ENCODE measurements around the gene STK10. TPM values are rescaled to one million over a fixed set of nuclear protein-coding genes. Genes with fewer than 3 reads are reported as not detected.
A peak's percentile ranks its signal among the peaks of the same experiment; 100 is the strongest.

The STK10 gene
- polyA plus RNA-seq, 3 donors: 21.5 to 180 (median 47.4) TPM

- WGBS (ENCODE audit: insufficient coverage): 84% methylated on average over 5 of the region's 9 CpGs
- H3K36me3 Mint-ChIP-seq: peaks cover 55 to 63% of the 10 kb centered on the region in 2 donors
Observed at GRCh38 chr5:172160506-172160905, 27.5 kb downstream of the STK10 start.

GRCh38 chr5:172159016-172159415 is 29.0 kb downstream of the STK10 start:
- Histone ChIP-seq H3K4me1 (ENCODE audit: control insufficient read depth in 1 of 2, insufficient read depth in 2 of 2, low read length in 2 of 2) (peaks cover 34 to 67% of the 10 kb centered on the region in 2 donors), H3K9ac (ENCODE audit: insufficient read depth, low read length, poor library complexity, severe bottlenecking) (no peak overlapping the region), H3K4me3 (replicated peaks in 1 of 3; ENCODE audit: low read depth in 2 of 3, low read length in 3 of 3) (no peak overlapping the region), H3K27me3 (ENCODE audit: control insufficient read depth in 2 of 2, insufficient read depth in 2 of 2, low read length in 2 of 2) (no peaks in the 10 kb centered on the region), H4K20me1 (ENCODE audit: insufficient read depth, low read length) (peaks cover 93% of the 10 kb centered on the region), H2AFZ (ENCODE audit: insufficient read depth, low read depth, low read length, poor library complexity, severe bottlenecking) (no peak overlapping the region), H3K36me3 (replicated peaks in 1 of 2; ENCODE audit: control insufficient read depth in 1 of 2, insufficient read depth in 2 of 2, low read length in 2 of 2) (peaks cover 24 to 73% of the 10 kb centered on the region in 2 donors), H3K4me2 (replicated peaks; ENCODE audit: extremely low read depth, low read length, poor library complexity, severe bottlenecking) (no peak overlapping the region), H3K27ac (ENCODE audit: low read depth in 1 of 2, low read length in 2 of 2) (no peak overlapping the region), H3K9me3 (replicated peaks in 1 of 2; ENCODE audit: control insufficient read depth in 1 of 2, insufficient read depth in 1 of 2, low read length in 2 of 2) (no peaks in the 10 kb centered on the region), H3K79me2 (ENCODE audit: insufficient read depth, low read length) (peaks cover 100% of the 10 kb centered on the region)
- H3K9me3 Mint-ChIP-seq: peaks cover 0 to 2% (median 0%) of the 10 kb centered on the region in 7 donors
- no peak for DNase-seq
- H3K36me3 Mint-ChIP-seq: peaks cover 67 to 73% of the 10 kb centered on the region in 2 donors
- peak overlapping the region in 1 of 7 donors; percentile 52 for H3K27ac Mint-ChIP-seq
- intact Hi-C loops (cut with micrococcal nuclease): no loop called here
- WGBS (ENCODE audit: insufficient coverage): 98% methylated on average over 6 of the region's 8 CpGs
- TF ChIP-seq CTCF (IDR thresholded peaks at IDR 0.05): no peak
- peaks cover 0 to 5% (median 0%) of the 10 kb centered on the region in 3 donors for H3K27me3 Mint-ChIP-seq (ENCODE audit: low read depth in 3 of 3)
- no peak overlapping the region for H3K4me3 Mint-ChIP-seq
- H3K4me1 Mint-ChIP-seq: peaks cover 62% of the 10 kb centered on the region

More at GRCh38 chr5:172160506-172160905, 27.5 kb downstream of the STK10 start:
- no peak for DNase-seq
- Histone ChIP-seq H3K9ac (ENCODE audit: insufficient read depth, low read length, poor library complexity, severe bottlenecking) (no peak overlapping the region), H3K4me2 (replicated peaks; ENCODE audit: extremely low read depth, low read length, poor library complexity, severe bottlenecking) (no peak overlapping the region), H3K9me3 (replicated peaks in 1 of 2; ENCODE audit: control insufficient read depth in 1 of 2, insufficient read depth in 1 of 2, low read length in 2 of 2) (no peaks in the 10 kb centered on the region), H3K79me2 (ENCODE audit: insufficient read depth, low read length) (peaks cover 100% of the 10 kb centered on the region), H3K4me1 (ENCODE audit: control insufficient read depth in 1 of 2, insufficient read depth in 2 of 2, low read length in 2 of 2) (peaks cover 24 to 59% of the 10 kb centered on the region in 2 donors), H4K20me1 (ENCODE audit: insufficient read depth, low read length) (peaks cover 100% of the 10 kb centered on the region), H3K27me3 (ENCODE audit: control insufficient read depth in 2 of 2, insufficient read depth in 2 of 2, low read length in 2 of 2) (no peaks in the 10 kb centered on the region), H3K4me3 (replicated peaks in 1 of 3; ENCODE audit: low read depth in 2 of 3, low read length in 3 of 3) (no peak overlapping the region), H3K27ac (ENCODE audit: low read depth in 1 of 2, low read length in 2 of 2) (peak overlapping the region in 1 of 2 donors; percentile 46), H3K36me3 (replicated peaks in 1 of 2; ENCODE audit: control insufficient read depth in 1 of 2, insufficient read depth in 2 of 2, low read length in 2 of 2) (peaks cover 17 to 74% of the 10 kb centered on the region in 2 donors), H2AFZ (ENCODE audit: insufficient read depth, low read depth, low read length, poor library complexity, severe bottlenecking) (no peak overlapping the region)
- Mint-ChIP-seq H3K27ac (peak overlapping the region in 6 of 7 donors; percentile 52 to 84 (median 62)), H3K4me3 (no peak overlapping the region), H3K4me1 (peaks cover 57% of the 10 kb centered on the region), H3K27me3 (ENCODE audit: low read depth in 3 of 3) (peaks cover 0 to 3% (median 0%) of the 10 kb centered on the region in 3 donors), H3K9me3 (peaks cover 0 to 2% (median 0%) of the 10 kb centered on the region in 7 donors)
- TF ChIP-seq CTCF (IDR thresholded peaks at IDR 0.05): no peak
- intact Hi-C loops (cut with micrococcal nuclease): no loop called here
